NK-92 (cell line): Measurements from ENCODE around the gene CD79B.

ENCODE experiments used
- DNase-seq: peaks from one replicate; lab custom pipeline; 2025; ENCODE audit not compliant: unreplicated experiment; lab: John Stamatoyannopoulos, UW

The CD79B gene

GRCh38 chr17:63954402-63955063 is 22.4 kb upstream of the CD79B start:
- no peak for DNase-seq

- no peak for DNase-seq
These were observed 19.1 kb upstream of the CD79B start for GRCh38 chr17:63950940-63951907.

GRCh38 chr17:63949576-63950250 is 17.6 kb upstream of the CD79B start:
- DNase-seq = no peak

- no peak for DNase-seq
These were observed 16.4 kb upstream of the CD79B start for GRCh38 chr17:63948521-63948920.

GRCh38 chr17:63947711-63948330 is 15.7 kb upstream of the CD79B start:
- no peak for DNase-seq

- DNase-seq = no peak
These were observed 14.6 kb upstream of the CD79B start for GRCh38 chr17:63946440-63947363.

- no peak for DNase-seq
These were observed 13.8 kb upstream of the CD79B start for GRCh38 chr17:63945784-63946439.

GRCh38 chr17:63944736-63945499 is 12.8 kb upstream of the CD79B start:
- no peak for DNase-seq

GRCh38 chr17:63943745-63944144 is 11.6 kb upstream of the CD79B start:
- DNase-seq = no peak

GRCh38 chr17:63942309-63942985 is 10.3 kb upstream of the CD79B start:
- no peak for DNase-seq

- DNase-seq = no peak
These were observed 9.6 kb upstream of the CD79B start for GRCh38 chr17:63941751-63942150.

GRCh38 chr17:63941162-63941561 is 9.0 kb upstream of the CD79B start:
- DNase-seq = no peak

GRCh38 chr17:63940584-63940983 is 8.5 kb upstream of the CD79B start:
- no peak for DNase-seq

GRCh38 chr17:63939884-63940283 is 7.8 kb upstream of the CD79B start:
- DNase-seq = no peak

GRCh38 chr17:63939401-63939800 is 7.3 kb upstream of the CD79B start:
- no peak for DNase-seq

GRCh38 chr17:63937920-63938319 is 5.8 kb upstream of the CD79B start:
- DNase-seq = no peak

GRCh38 chr17:63937319-63937718 is 5.2 kb upstream of the CD79B start:
- DNase-seq = no peak
